C4-2B (cell line): ENCODE data around the gene DIPK1C.

ENCODE experiments used
- ZFX ChIP-seq: fragments of 450-650 bp; IDR thresholded peaks from 2 replicates; pipeline ENCODE4 v1.6.1; 2017
- TF ChIP-seq, protein P1 (sequence below): fragments of 450-650 bp; conservative IDR thresholded peaks from 2 replicates; pipeline ENCODE4 v1.5.1; 2017; ENCODE audit warnings: mild to moderate bottlenecking

DNA sequence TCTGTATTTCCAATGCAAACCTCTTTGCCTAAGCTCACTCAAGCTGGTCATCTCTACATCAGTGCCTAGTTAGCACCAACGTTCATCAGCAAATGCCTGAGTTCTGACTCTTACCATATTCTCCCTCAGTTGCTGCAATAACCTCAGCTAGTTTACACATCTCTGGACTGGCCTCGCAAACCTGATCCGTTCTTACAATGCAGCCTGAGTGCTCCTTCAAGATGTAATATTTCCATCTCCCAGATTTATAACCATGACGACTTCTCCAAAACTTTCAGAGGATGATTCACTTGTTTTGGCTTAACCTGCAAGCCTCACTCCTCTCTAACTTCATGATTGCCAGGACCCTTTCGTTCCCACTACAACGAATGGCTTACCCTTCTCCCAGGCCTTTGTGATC lies 69.7 kb downstream of the DIPK1C start:
- TF ChIP-seq, protein P1, sequence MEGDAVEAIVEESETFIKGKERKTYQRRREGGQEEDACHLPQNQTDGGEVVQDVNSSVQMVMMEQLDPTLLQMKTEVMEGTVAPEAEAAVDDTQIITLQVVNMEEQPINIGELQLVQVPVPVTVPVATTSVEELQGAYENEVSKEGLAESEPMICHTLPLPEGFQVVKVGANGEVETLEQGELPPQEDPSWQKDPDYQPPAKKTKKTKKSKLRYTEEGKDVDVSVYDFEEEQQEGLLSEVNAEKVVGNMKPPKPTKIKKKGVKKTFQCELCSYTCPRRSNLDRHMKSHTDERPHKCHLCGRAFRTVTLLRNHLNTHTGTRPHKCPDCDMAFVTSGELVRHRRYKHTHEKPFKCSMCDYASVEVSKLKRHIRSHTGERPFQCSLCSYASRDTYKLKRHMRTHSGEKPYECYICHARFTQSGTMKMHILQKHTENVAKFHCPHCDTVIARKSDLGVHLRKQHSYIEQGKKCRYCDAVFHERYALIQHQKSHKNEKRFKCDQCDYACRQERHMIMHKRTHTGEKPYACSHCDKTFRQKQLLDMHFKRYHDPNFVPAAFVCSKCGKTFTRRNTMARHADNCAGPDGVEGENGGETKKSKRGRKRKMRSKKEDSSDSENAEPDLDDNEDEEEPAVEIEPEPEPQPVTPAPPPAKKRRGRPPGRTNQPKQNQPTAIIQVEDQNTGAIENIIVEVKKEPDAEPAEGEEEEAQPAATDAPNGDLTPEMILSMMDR: no peak
- TF ChIP-seq ZFX: no peak
